BJ (cell line): ENCODE results near the gene ZNF222. TPM values are rescaled to one million over a fixed set of nuclear protein-coding genes. Genes with fewer than 3 reads are reported as not detected.

Experiments used
- CTCF ChIA-PET: fragments of 350-600 bp; formaldehyde crosslinking; extraction: SDS; loops from one replicate; lab custom pipeline; 2021; ENCODE audit warnings: antibody characterized with exemption, inconsistent platforms; lab: Yijun Ruan, JAX
- POLR2A ChIA-PET: fragments of 300-600 bp; sonication (Branson Sonifier 250); formaldehyde crosslinking; extraction: SDS; loops from one replicate; lab custom pipeline; 2021; ENCODE audit warnings: antibody characterized with exemption; lab: Charles Lee
- DNase-seq: peaks from one replicate; pipeline ENCODE4 v3.0.0-alpha.2; 2011; ENCODE audit warnings: low read depth
- H3K27me3 ChIP-seq: 2 replicates; pipeline ENCODE4 v1.6.0; 2011; ENCODE audit warnings: low read length; ENCODE audit not compliant: control insufficient read depth, insufficient read depth
- H3K36me3 ChIP-seq: 2 replicates; pipeline ENCODE4 v1.5.1; 2011; ENCODE audit warnings: low read length; ENCODE audit not compliant: control insufficient read depth, insufficient read depth
- H3K4me3 ChIP-seq: 2 replicates; pipeline ENCODE4 v1.5.1; 2011; ENCODE audit warnings: low read depth, mild to moderate bottlenecking, control low read depth, low read length
- polyA plus RNA-seq: library from polyadenylated mRNA; depleted of rRNA; stranded (reverse); fragments of >200 nt; gene quantifications from 2 replicates; pipeline ENCODE4 v1.2.3, GENCODE V29; 2011
- TF ChIP-seq, protein P1 (sequence below): IDR thresholded peaks from 2 replicates; pipeline ENCODE4 v1.5.1; 2011; ENCODE audit warnings: low read depth, mild to moderate bottlenecking, control low read depth, inconsistent platforms, low read length, moderate library complexity; ENCODE audit not compliant: insufficient read depth

Gene ZNF222
- polyA plus RNA-seq, 1 experiment: 3.2 TPM

DNA sequence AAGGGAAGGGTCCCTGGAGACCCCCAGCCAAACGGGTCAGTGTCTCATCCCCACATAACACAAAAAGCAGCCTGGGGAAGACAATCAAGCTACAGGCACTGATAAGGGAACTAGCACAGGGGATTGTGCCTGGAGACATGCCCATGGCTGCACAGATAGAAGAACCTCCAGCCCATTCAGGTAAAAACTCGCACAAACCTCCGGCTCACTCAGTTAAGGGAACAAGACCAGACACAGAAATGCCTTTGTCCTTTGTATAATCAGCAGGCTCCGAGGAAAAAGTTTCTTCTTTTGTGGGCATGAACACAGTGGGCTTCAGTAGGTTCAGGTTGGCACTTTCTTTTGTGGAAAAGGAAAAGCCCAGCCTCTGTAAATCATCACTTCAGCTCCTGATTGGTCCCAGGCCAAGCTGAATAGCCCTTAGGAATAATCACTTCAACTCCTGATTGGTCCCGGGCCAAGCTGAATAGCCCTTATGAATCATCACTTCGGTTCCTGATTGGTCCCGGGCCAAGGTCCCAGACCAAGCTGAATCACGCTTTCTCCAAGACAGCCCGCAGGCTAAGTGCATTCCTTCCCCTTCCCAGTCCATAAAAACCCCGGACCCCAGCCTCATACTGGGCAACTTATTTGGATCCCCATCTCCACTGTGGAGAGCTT is 27.4 kb upstream of the ZNF222 start:
- DNase-seq: no peak
- Histone ChIP-seq H3K27me3 (no peaks in the 10 kb centered on the region), H3K4me3 (no peak overlapping the region), H3K36me3 (peaks cover 2% of the 10 kb centered on the region; the same call in 1 of the 2 replicates)
- TF ChIP-seq, protein P1, sequence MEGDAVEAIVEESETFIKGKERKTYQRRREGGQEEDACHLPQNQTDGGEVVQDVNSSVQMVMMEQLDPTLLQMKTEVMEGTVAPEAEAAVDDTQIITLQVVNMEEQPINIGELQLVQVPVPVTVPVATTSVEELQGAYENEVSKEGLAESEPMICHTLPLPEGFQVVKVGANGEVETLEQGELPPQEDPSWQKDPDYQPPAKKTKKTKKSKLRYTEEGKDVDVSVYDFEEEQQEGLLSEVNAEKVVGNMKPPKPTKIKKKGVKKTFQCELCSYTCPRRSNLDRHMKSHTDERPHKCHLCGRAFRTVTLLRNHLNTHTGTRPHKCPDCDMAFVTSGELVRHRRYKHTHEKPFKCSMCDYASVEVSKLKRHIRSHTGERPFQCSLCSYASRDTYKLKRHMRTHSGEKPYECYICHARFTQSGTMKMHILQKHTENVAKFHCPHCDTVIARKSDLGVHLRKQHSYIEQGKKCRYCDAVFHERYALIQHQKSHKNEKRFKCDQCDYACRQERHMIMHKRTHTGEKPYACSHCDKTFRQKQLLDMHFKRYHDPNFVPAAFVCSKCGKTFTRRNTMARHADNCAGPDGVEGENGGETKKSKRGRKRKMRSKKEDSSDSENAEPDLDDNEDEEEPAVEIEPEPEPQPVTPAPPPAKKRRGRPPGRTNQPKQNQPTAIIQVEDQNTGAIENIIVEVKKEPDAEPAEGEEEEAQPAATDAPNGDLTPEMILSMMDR: no peak
- POLR2A ChIA-PET: no interaction called here
- CTCF ChIA-PET: no interaction called here

DNA sequence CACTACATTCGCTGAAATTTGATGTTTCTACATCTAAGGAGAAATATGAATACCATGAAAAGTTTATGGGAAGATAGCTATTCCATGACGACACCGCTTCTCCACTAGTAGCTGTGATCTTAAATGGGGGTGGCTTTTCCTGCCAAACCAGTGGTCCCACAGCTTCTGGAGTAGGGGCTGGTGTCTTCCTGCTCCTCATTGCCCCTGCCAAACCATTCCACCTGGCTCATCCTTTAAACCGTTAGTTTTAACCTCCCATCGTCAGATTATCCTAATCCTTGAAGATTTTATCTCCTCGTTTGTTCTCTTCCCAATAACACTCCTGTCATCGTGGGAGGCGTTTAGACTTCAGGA is 23.0 kb upstream of the ZNF222 start:
- Histone ChIP-seq H3K36me3 (no peaks in the 10 kb centered on the region; the same call in 1 of the 2 replicates), H3K4me3 (peak overlapping the region; percentile 72), H3K27me3 (no peaks in the 10 kb centered on the region)
- TF ChIP-seq, protein P1: no peak
- ChIA-PET CTCF (interaction anchor here (1.4 kb wide), 1 partner anchor 9 kb away, joined by 4 read pairs; no protein-coding TSS in a partner anchor), POLR2A (no interaction called here)
- no peak for DNase-seq

DNA sequence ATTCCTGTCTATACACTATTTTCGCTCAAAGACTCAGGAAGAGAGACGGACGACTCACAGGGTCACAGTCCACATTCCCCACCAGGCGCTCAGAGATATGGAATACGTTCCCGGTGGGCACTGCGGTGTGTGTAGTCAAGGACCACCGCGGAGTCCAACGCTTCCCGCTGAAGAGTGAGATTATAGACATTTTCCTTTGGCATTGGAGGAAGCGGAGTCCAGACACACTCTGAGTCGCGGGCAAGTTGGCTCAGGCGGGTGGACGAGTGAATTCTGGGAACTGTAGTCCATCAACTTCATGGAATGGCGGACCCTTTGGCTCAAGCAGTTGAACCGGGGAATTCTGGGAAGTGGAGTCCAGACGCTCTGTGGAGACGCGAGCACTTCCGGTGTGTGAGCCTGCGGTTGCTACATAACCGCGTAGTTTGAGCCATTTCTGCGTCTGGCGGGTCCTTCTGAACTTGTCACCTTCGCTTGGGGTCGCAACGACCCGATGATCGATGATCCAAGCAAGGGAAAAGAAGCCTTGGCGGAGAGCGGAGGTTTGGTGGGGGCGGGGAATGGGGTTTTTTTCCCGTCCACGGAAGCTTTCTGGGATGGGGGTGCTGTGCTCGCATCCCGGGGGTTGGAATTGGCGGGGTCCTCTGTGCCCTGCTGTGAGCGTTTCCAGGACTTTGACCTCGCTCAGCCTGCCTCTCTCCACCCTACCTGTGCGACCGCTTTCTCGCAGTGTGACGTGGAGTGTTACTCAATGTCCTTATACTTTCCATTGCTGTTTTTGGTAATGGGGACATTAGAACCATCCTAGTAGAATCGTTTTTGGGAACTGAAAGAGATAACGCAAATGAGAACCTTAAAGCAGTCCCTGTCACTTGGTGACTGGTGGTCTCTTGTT is 22.4 kb upstream of the ZNF222 start, which contains the start of gene ZNF230:
Gene ZNF230, plus strand, starts transcription at position 392 of the 895 bp plus-strand sequence. CDS start 4,122 bp downstream, outside the sequence.
- H3K4me3 ChIP-seq: peak within 1 kb of the TSS; percentile 72
- DNase-seq: peak; percentile 75
- no peaks in the 10 kb centered on the region for H3K27me3 ChIP-seq
- ChIA-PET CTCF (interaction anchor here (1.4 kb wide), 1 partner anchor 10 kb away, joined by 4 read pairs; no protein-coding TSS in a partner anchor), POLR2A (interaction anchor here (0.7 kb wide), 1 partner anchor 1760 kb away, joined by 6 read pairs; no protein-coding TSS in a partner anchor)
- peaks cover 4% of the 10 kb centered on the region for H3K36me3 ChIP-seq
- TF ChIP-seq, protein P1: no peak

DNA sequence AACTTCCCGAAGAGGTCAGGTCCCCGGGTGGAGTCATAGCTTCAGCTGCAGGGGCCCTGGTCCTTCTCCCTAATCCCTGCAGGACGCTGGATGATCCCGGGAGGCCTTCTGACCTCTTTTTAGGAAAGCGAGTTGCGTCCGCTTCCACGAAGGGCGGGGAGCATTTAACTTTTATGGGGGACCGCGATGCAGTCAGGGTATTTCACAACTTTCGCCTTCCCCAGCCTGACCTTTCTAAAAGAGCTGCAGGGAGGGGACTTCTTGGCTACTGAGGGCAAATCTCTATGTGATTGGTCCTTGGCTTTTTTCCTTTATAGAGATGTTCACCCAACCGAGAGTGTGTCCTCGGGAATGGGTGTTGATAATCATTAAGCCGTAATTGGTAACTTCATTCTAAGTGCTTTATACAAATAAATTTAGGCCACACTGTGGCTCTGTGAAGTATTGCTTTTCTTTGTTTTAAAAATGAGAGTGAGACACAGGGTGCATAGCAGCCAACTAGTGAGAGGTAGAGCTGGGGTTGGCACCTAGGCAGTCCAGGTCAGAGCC is 21.6 kb upstream of the ZNF222 start:
- Histone ChIP-seq H3K27me3 (no peaks in the 10 kb centered on the region), H3K4me3 (peak overlapping the region; percentile 72), H3K36me3 (peaks cover 8% of the 10 kb centered on the region)
- CTCF ChIA-PET: no interaction called here
- TF ChIP-seq, protein P1: no peak
- POLR2A ChIA-PET: interaction anchor here (0.7 kb wide), 2 partner anchors 805 to 1761 kb away, joined by 3 to 6 read pairs; no protein-coding TSS in a partner anchor
- no peak for DNase-seq
